Keratinocyte (primary cell): Measurements from ENCODE around the gene AP3B1. TPM values are rescaled to one million over a fixed set of nuclear protein-coding genes. Genes with fewer than 3 reads are reported as not detected.

ENCODE experiments used
- DNase-seq: peaks from one replicate; pipeline ENCODE4 v3.0.0-alpha.2; 2011; ENCODE audit warnings: low read depth, missing footprints, low spot score
- FAIRE-seq: peaks from 2 replicates; lab custom pipeline; 2011; peaks lifted over from hg19 to GRCh38; lab: Jason Lieb, UNC
- H2AFZ ChIP-seq: 2 replicates; pipeline ENCODE4 v1.6.0; 2012; ENCODE audit warnings: low read length, control low read depth, inconsistent platforms; ENCODE audit not compliant: control insufficient read depth
- H3K27ac ChIP-seq: 2 replicates; pipeline ENCODE4 v1.5.1; 2011; ENCODE audit warnings: low read length; ENCODE audit not compliant: control insufficient read depth, insufficient read depth
- H3K27me3 ChIP-seq: 3 replicates; pipeline ENCODE4 v1.6.0; 2011; ENCODE audit warnings: low read length; ENCODE audit not compliant: control insufficient read depth, insufficient read depth; ENCODE audit errors: extremely low read depth
- H3K36me3 ChIP-seq, 2 experiments: 2 replicates in 1 of 2; 3 replicates in 1 of 2; pipeline ENCODE4 v1.5.1; 2011; ENCODE audit warnings: low read length in 2 of 2, mild to moderate bottlenecking in 1 of 2; ENCODE audit not compliant: control insufficient read depth in 2 of 2, insufficient read depth in 2 of 2; ENCODE audit errors: extremely low read depth in 1 of 2
- H3K4me1 ChIP-seq: 3 replicates; pipeline ENCODE4 v1.5.1; 2011; ENCODE audit warnings: low read length; ENCODE audit not compliant: control insufficient read depth, insufficient read depth; ENCODE audit errors: extremely low read depth
- H3K4me2 ChIP-seq: 3 replicates; pipeline ENCODE4 v1.6.0; 2011; ENCODE audit warnings: low read depth, low read length; ENCODE audit not compliant: control insufficient read depth, insufficient read depth; ENCODE audit errors: extremely low read depth
- H3K4me3 ChIP-seq, 3 experiments: fragments of 200-600 bp in 1 of 3; sonication (generic) in 1 of 3; 2 replicates in 2 of 3; 3 replicates in 1 of 3; pipeline ENCODE4 v1.5.1; 2011 to 2016; ENCODE audit warnings: low read length in 3 of 3, mild to moderate bottlenecking in 3 of 3, control low read depth in 2 of 3, inconsistent platforms in 1 of 3, low read depth in 1 of 3, mixed read lengths in 1 of 3, mixed run types in 1 of 3, moderate library complexity in 1 of 3; ENCODE audit not compliant: control insufficient read depth in 2 of 3, insufficient read depth in 2 of 3; ENCODE audit errors: extremely low read depth in 1 of 3
- H3K79me2 ChIP-seq: 2 replicates; pipeline ENCODE4 v1.6.0; 2012; ENCODE audit warnings: low read length; ENCODE audit not compliant: control insufficient read depth, insufficient read depth
- H3K9ac ChIP-seq: 3 replicates; pipeline ENCODE4 v1.6.0; 2011; ENCODE audit warnings: low read length; ENCODE audit not compliant: control insufficient read depth, insufficient read depth; ENCODE audit errors: extremely low read depth
- H3K9me1 ChIP-seq: 3 replicates; pipeline ENCODE4 v1.6.0; 2011; ENCODE audit warnings: low read length; ENCODE audit not compliant: control insufficient read depth, insufficient read depth; ENCODE audit errors: extremely low read depth
- H3K9me3 ChIP-seq: 2 replicates; pipeline ENCODE4 v1.5.1; 2012; ENCODE audit warnings: low read depth, low read length; ENCODE audit not compliant: control insufficient read depth
- H4K20me1 ChIP-seq: 3 replicates; pipeline ENCODE4 v1.6.0; 2011; ENCODE audit warnings: low read length; ENCODE audit not compliant: control insufficient read depth, insufficient read depth; ENCODE audit errors: extremely low read depth
- CTCF ChIP-seq, 3 experiments: IDR thresholded peaks in 1 of 3; conservative IDR thresholded peaks in 1 of 3; optimal IDR thresholded peaks in 1 of 3; 2 replicates in 2 of 3; 3 replicates in 1 of 3; pipeline versions ENCODE3 to v1.5.1; 2011; ENCODE audit warnings: low read length in 3 of 3, mild to moderate bottlenecking in 3 of 3, moderate library complexity in 2 of 3, control low read depth in 1 of 3, inconsistent platforms in 1 of 3; ENCODE audit not compliant: insufficient read depth in 2 of 3; ENCODE audit errors: extremely low read depth in 1 of 3
- EZH2 ChIP-seq: IDR thresholded peaks from one replicate; pipeline ENCODE4 v1.6.1; 2012; ENCODE audit warnings: inconsistent platforms, mild to moderate bottlenecking, low read length, moderate library complexity
- dilution Hi-C: fragments of 300-500 bp; cut with MboI; formaldehyde crosslinking; loops from one replicate; pipeline ENCODE4 v1.7.0; 2020; ENCODE audit warnings: low sequenced_read_pairs; ENCODE audit not compliant: extremely low pct_ligation_motif_present
- polyA plus RNA-seq, 5 experiments: library from polyadenylated mRNA; depleted of rRNA in 3 of 5; stranded (reverse) in 3 of 5; stranded (forward) in 1 of 5; unstranded in 1 of 5; fragments of >200 nt; gene quantifications; 1 replicate in 1 of 5; 2 replicates in 3 of 5; 3 replicates in 1 of 5; pipeline versions ENCODE4 v1.2.1 to v1.2.3, GENCODE V29; 2011 to 2012; ENCODE audit warnings: missing spikeins in 2 of 5, low read depth in 1 of 5, low replicate concordance in 1 of 5

Gene AP3B1
- polyA plus RNA-seq, 1 donor (not counting 4 experiments of a cell fraction or from before 2014, with no cell fraction given), result 65.1 TPM

GRCh38 chr5:78280261-78280660 lies 14.2 kb downstream of the AP3B1 start:
- H2AFZ ChIP-seq, result no peak overlapping the region
- H3K9me1 ChIP-seq, result no peaks in the 10 kb centered on the region
- TF ChIP-seq CTCF (optimal IDR thresholded peaks at IDR 0.05 in 1 of 3, IDR thresholded peaks at IDR 0.05 in 1 of 3, conservative IDR thresholded peaks at IDR 0.05 in 1 of 3; ENCODE audit: extremely low read depth in 1 of 3, insufficient read depth in 2 of 3, low read length in 3 of 3) (no peak), EZH2 (no peak)
- H3K4me2 ChIP-seq, result no peak overlapping the region
- no peaks in the 10 kb centered on the region for H3K9me3 ChIP-seq
- no peak overlapping the region for H3K27ac ChIP-seq
- H3K36me3 ChIP-seq, result no peaks in the 10 kb centered on the region
- H3K4me3 ChIP-seq, result no peak overlapping the region
- no peaks in the 10 kb centered on the region for H3K27me3 ChIP-seq
- H3K9ac ChIP-seq, result no peak overlapping the region
- no peaks in the 10 kb centered on the region for H4K20me1 ChIP-seq
- dilution Hi-C loops, result no loop called here
- H3K79me2 ChIP-seq, result peaks cover 74% of the 10 kb centered on the region
- H3K4me1 ChIP-seq, result peaks cover 3% of the 10 kb centered on the region
- FAIRE-seq (no peak), DNase-seq (no peak)

- H3K9me3 ChIP-seq, result no peaks in the 10 kb centered on the region
- no peaks in the 10 kb centered on the region for H3K27me3 ChIP-seq
- no peak overlapping the region for H3K9ac ChIP-seq
- peaks cover 75% of the 10 kb centered on the region for H3K79me2 ChIP-seq
- TF ChIP-seq EZH2 (no peak), CTCF (optimal IDR thresholded peaks at IDR 0.05 in 1 of 3, IDR thresholded peaks at IDR 0.05 in 1 of 3, conservative IDR thresholded peaks at IDR 0.05 in 1 of 3; ENCODE audit: extremely low read depth in 1 of 3, insufficient read depth in 2 of 3, low read length in 3 of 3) (no peak)
- H3K9me1 ChIP-seq, result no peaks in the 10 kb centered on the region
- no peaks in the 10 kb centered on the region for H3K36me3 ChIP-seq
- H3K27ac ChIP-seq, result no peak overlapping the region
- dilution Hi-C loops, result no loop called here
- H4K20me1 ChIP-seq, result no peaks in the 10 kb centered on the region
- DNase-seq (no peak), FAIRE-seq (no peak)
- no peak overlapping the region for H3K4me2 ChIP-seq
- H3K4me3 ChIP-seq, result no peak overlapping the region
- H3K4me1 ChIP-seq, result peaks cover 3% of the 10 kb centered on the region
- no peak overlapping the region for H2AFZ ChIP-seq
Observed at GRCh38 chr5:78279194-78279593, 15.3 kb downstream of the AP3B1 start.
